ENCODE data around the gene KASH5. TPM values are rescaled to one million over a fixed set of nuclear protein-coding genes. Genes with fewer than 3 reads are reported as not detected.

Gene KASH5
- total and polyA plus RNA-seq, 2 of the 8 experiments (the other 6 are each of a cell fraction or from before 2014, with no cell fraction given) = 0.05 to 0.19 TPM

- H2AFZ ChIP-seq (ENCODE audit: low read length) = no peak overlapping the region
- 94% methylated on average over 5 of the region's 5 CpGs; no CpG with 5 or more reads in 1 of the 2 experiments for WGBS, 2 experiments (ENCODE audit: extremely low coverage in 1 of 2, insufficient coverage in 1 of 2, insufficient read length in 1 of 2, insufficient replicate concordance in 2 of 2, low coverage in 1 of 2, low lambda C conversion rate in 2 of 2, missing lambda C conversion rate in 1 of 2)
- H3K27ac ChIP-seq (ENCODE audit: low read depth, low read length) = no peak overlapping the region
- H2AK5ac ChIP-seq (ENCODE audit: low read depth, low read length) = no peak overlapping the region
- no peak overlapping the region for H2BK5ac ChIP-seq (ENCODE audit: low read depth, low read length)
- H4K20me1 ChIP-seq (replicated peaks in 1 of 2; ENCODE audit: control insufficient read depth in 1 of 2, insufficient read depth in 2 of 2, low read length in 2 of 2) = no peaks in the 10 kb centered on the region
- no peaks in the 10 kb centered on the region for H3K4me1 ChIP-seq (replicated peaks in 1 of 4; ENCODE audit: control insufficient read depth in 3 of 4, insufficient read depth in 4 of 4, low read length in 3 of 4)
- H3K56ac ChIP-seq (replicated peaks; ENCODE audit: insufficient read length, low read depth, low read length) = no peak overlapping the region
- H3K79me1 ChIP-seq (ENCODE audit: low read depth, low read length) = no peaks in the 10 kb centered on the region
- no peak overlapping the region for H3K4ac ChIP-seq (replicated peaks; ENCODE audit: insufficient read length, low read depth, low read length)
- no peak overlapping the region for H3K14ac ChIP-seq (ENCODE audit: insufficient read length)
- no peak overlapping the region for H4K8ac ChIP-seq (ENCODE audit: extremely low read depth, insufficient read depth, low read length)
- no peak overlapping the region for H3K18ac ChIP-seq (ENCODE audit: extremely low read depth, low read length)
- FAIRE-seq = no peak
- H3K4me2 ChIP-seq (ENCODE audit: insufficient read depth in 1 of 2, low read depth in 2 of 2, low read length in 2 of 2) = no peak overlapping the region
- no peak overlapping the region for H3K4me3 ChIP-seq (ENCODE audit: extremely low read depth in 1 of 4, insufficient read depth in 2 of 4, low read depth in 3 of 4, low read length in 4 of 4)
- H2BK15ac ChIP-seq (ENCODE audit: low read length) = no peak overlapping the region
- CTCF ChIA-PET (ENCODE audit: partially characterized antibody) = interaction anchor here (1.2 to 2.0 kb wide), 2 partner anchors 9 to 12 kb away, joined by 3 to 11 read pairs; no protein-coding TSS in a partner anchor
- no peak overlapping the region for H3K23ac ChIP-seq (ENCODE audit: insufficient read length)
- POLR2A ChIA-PET (ENCODE audit: partially characterized antibody) = no interaction called here
- no peaks in the 10 kb centered on the region for H3K23me2 ChIP-seq (ENCODE audit: low read depth, low read length)
- H4K91ac ChIP-seq (replicated peaks; ENCODE audit: insufficient read length, low read length) = no peak overlapping the region
- no peak for DNase-seq (ENCODE audit: low read depth in 1 of 2, low spot score in 2 of 2)
- no peak overlapping the region for H2BK120ac ChIP-seq (replicated peaks; ENCODE audit: low read depth, low read length)
- H3K27me3 ChIP-seq (replicated peaks in 1 of 4; ENCODE audit: control insufficient read depth in 3 of 4, extremely low read depth in 1 of 4, insufficient read depth in 3 of 4, low read length in 3 of 4) = no peaks in the 10 kb centered on the region
- no peak overlapping the region for H4K5ac ChIP-seq (ENCODE audit: insufficient read length, low read depth, low read length)
- no peaks in the 10 kb centered on the region for H3K79me2 ChIP-seq (ENCODE audit: control insufficient read depth in 1 of 2, insufficient read depth in 2 of 2, low read length in 2 of 2)
- H3K9ac ChIP-seq (replicated peaks in 1 of 4; ENCODE audit: extremely low read depth in 1 of 4, low read depth in 3 of 4, low read length in 3 of 4) = no peak overlapping the region
- no peak overlapping the region for H2BK12ac ChIP-seq (ENCODE audit: low read depth, low read length)
- no peak for TF ChIP-seq MAX (IDR thresholded peaks at IDR 0.05)
- no peak for TF ChIP-seq CBX5 (IDR thresholded peaks at IDR 0.05; ENCODE audit: low read depth, low read length)
- no peak for TF ChIP-seq POLR2AphosphoS5 (IDR thresholded peaks at IDR 0.05; ENCODE audit: low read depth, low read length)
- TF ChIP-seq ATF3 (IDR thresholded peaks at IDR 0.05; ENCODE audit: insufficient read depth, low read depth, low read length) = no peak
- TF ChIP-seq USF2 (IDR thresholded peaks at IDR 0.05; ENCODE audit: low read length) = no peak
- TF ChIP-seq EGR1 (IDR thresholded peaks at IDR 0.05; ENCODE audit: borderline replicate concordance, low read depth, low read length) = no peak
- no peak for TF ChIP-seq JUND (IDR thresholded peaks at IDR 0.05; ENCODE audit: low read length)
- TF ChIP-seq E2F6 (IDR thresholded peaks at IDR 0.05) = no peak
- TF ChIP-seq CHD1 (IDR thresholded peaks at IDR 0.05; ENCODE audit: low read depth, low read length) = no peak
- no peak for TF ChIP-seq TCF12 (IDR thresholded peaks at IDR 0.05; ENCODE audit: low read depth, low read length)
- TF ChIP-seq NANOG (IDR thresholded peaks at IDR 0.05; ENCODE audit: insufficient read depth, low read depth, low read length, poor library complexity, severe bottlenecking) = no peak
- H3K9me3 ChIP-seq (ENCODE audit: insufficient read depth in 2 of 2, low read depth in 1 of 2, low read length in 1 of 2) = peaks cover 0 to 7% of the 10 kb centered on the region in 2 experiments; a peak in 3 of 4 replicates
- no peak overlapping the region for H2BK20ac ChIP-seq (ENCODE audit: low read length)
- H3K36me3 ChIP-seq (ENCODE audit: control insufficient read depth in 2 of 4, insufficient read depth in 4 of 4, low read length in 3 of 4) = no peaks in the 10 kb centered on the region
Measured at GRCh38 chr19:49382639-49383038, 5.4 kb upstream of the KASH5 start.
